Stimulated activated CD4-positive, alpha-beta T cell treated with anti-CD3 and anti-CD28 coated beads, Interleukin-4, amount 100 ng/mL, for 24 hours (primary cell): ENCODE measurements around the gene GOLM1.

ENCODE experiments used
- DNase-seq: peaks from one replicate; pipeline ENCODE4 v3.0.0-alpha.2; 2020

The GOLM1 gene

GRCh38 chr9:86043999-86044398 lies 55.4 kb downstream of the GOLM1 start:
- no peak for DNase-seq

- DNase-seq, result no peak
Measured at GRCh38 chr9:86043586-86043985, 55.8 kb downstream of the GOLM1 start.

GRCh38 chr9:86042199-86042978 lies 57.0 kb downstream of the GOLM1 start:
- no peak for DNase-seq

- no peak for DNase-seq
Measured at GRCh38 chr9:86041311-86041741, 58.0 kb downstream of the GOLM1 start.

- DNase-seq, result no peak
Measured at GRCh38 chr9:86040861-86041155, 58.5 kb downstream of the GOLM1 start.

- no peak for DNase-seq
Measured at GRCh38 chr9:86039991-86040860, 59.1 kb downstream of the GOLM1 start.

- no peak for DNase-seq
Measured at GRCh38 chr9:86036555-86036954, 62.8 kb downstream of the GOLM1 start.

- no peak for DNase-seq
Measured at GRCh38 chr9:86035827-86036440, 63.4 kb downstream of the GOLM1 start.

GRCh38 chr9:86034863-86035734 lies 64.3 kb downstream of the GOLM1 start:
- DNase-seq, result no peak

- no peak for DNase-seq
Measured at GRCh38 chr9:86027767-86028166, 71.6 kb downstream of the GOLM1 start.

GRCh38 chr9:86022687-86023266 lies 76.6 kb downstream of the GOLM1 start:
- DNase-seq, result no peak

- no peak for DNase-seq
Measured at GRCh38 chr9:86021166-86021565, 78.2 kb downstream of the GOLM1 start.

- no peak for DNase-seq
Measured at GRCh38 chr9:86020731-86021130, 78.6 kb downstream of the GOLM1 start.

GRCh38 chr9:86009133-86009532 lies 90.2 kb downstream of the GOLM1 start:
- no peak for DNase-seq

GRCh38 chr9:86005253-86005775 lies 94.0 kb downstream of the GOLM1 start:
- no peak for DNase-seq

- DNase-seq, result no peak
Measured at GRCh38 chr9:85995599-85995998, 103.8 kb downstream of the GOLM1 start.

GRCh38 chr9:85995097-85995496 lies 104.3 kb downstream of the GOLM1 start:
- DNase-seq, result no peak

- no peak for DNase-seq
Measured at GRCh38 chr9:85994191-85994590, 105.2 kb downstream of the GOLM1 start.

GRCh38 chr9:85987236-85987635 lies 112.1 kb downstream of the GOLM1 start:
- DNase-seq, result no peak

GRCh38 chr9:85984457-85984856 lies 114.9 kb downstream of the GOLM1 start:
- no peak for DNase-seq

- DNase-seq, result no peak
Measured at GRCh38 chr9:85981369-85981768, 118.0 kb downstream of the GOLM1 start.

- no peak for DNase-seq
Measured at GRCh38 chr9:85978496-85978895, 120.9 kb downstream of the GOLM1 start.
